GM12878 (cell line): Measurements from ENCODE around the gene ACTR10. TPM values are rescaled to one million over a fixed set of nuclear protein-coding genes. Genes with fewer than 3 reads are reported as not detected.

ENCODE experiments used
- ATAC-seq: fragments of 200-7000 bp; cut with Tn5 transposase; 3 replicates; pipeline ENCODE4 v1.9.1; 2020; ENCODE audit warnings: mild to moderate bottlenecking, moderate library complexity
- BruUV-seq: library from RNA; stranded (reverse); fragments of 400-500 nt; replicated peaks from 2 replicates; lab custom pipeline; 2021; lab: Mats Ljungman, UMichigan
- CTCF ChIA-PET: fragments of 300-600 bp; sonication (Branson Sonifier 250); formaldehyde crosslinking; extraction: SDS; loops from one replicate; lab custom pipeline; 2021; ENCODE audit warnings: inconsistent platforms; lab: Yijun Ruan, JAX
- POLR2A ChIA-PET: fragments of 350-600 bp; formaldehyde crosslinking; extraction: SDS; loops from one replicate; lab custom pipeline; 2021; ENCODE audit warnings: inconsistent platforms; lab: Charles Lee
- RAD21 ChIA-PET: fragments of 300-600 bp; sonication (Branson Sonifier 250); formaldehyde crosslinking; loops from one replicate; lab custom pipeline; 2023; ENCODE audit warnings: antibody characterized with exemption; ENCODE audit not compliant: unreplicated experiment; lab: Charles Lee
- SMC1A ChIA-PET: fragments of 300-600 bp; sonication (Branson Sonifier 250); formaldehyde crosslinking; loops from one replicate; lab custom pipeline; 2023; ENCODE audit not compliant: unreplicated experiment, uncharacterized antibody; lab: Charles Lee
- DNase-seq: peaks from one replicate; pipeline ENCODE4 v3.0.0-alpha.2; 2011; ENCODE audit warnings: low read depth, low spot score
- FAIRE-seq: peaks from 3 replicates; lab custom pipeline; 2011; peaks lifted over from hg19 to GRCh38; lab: Jason Lieb, UNC
- H2AFZ ChIP-seq: 2 replicates; pipeline ENCODE4 v1.6.0; 2011; ENCODE audit warnings: low read depth, low read length, control low read depth; ENCODE audit not compliant: control insufficient read depth
- H3K27ac ChIP-seq: 2 replicates; pipeline ENCODE4 v1.5.1; 2011; ENCODE audit warnings: control low read depth; ENCODE audit not compliant: control insufficient read depth, insufficient read depth
- H3K27me3 ChIP-seq, 2 experiments: replicated peaks in 1 of 2; 2 replicates each; pipeline versions ENCODE4 v1.6.0 to v1.6.1; 2011; ENCODE audit warnings: low read length in 1 of 2; ENCODE audit not compliant: control insufficient read depth in 2 of 2, insufficient read depth in 2 of 2
- H3K36me3 ChIP-seq, 2 experiments: 2 replicates each; pipeline ENCODE4 v1.5.1; 2011; ENCODE audit warnings: low read length in 1 of 2; ENCODE audit not compliant: control insufficient read depth in 2 of 2, insufficient read depth in 2 of 2
- H3K4me1 ChIP-seq: 2 replicates; pipeline ENCODE4 v1.6.1; 2011; ENCODE audit warnings: mild to moderate bottlenecking, low read length, moderate library complexity, mixed read lengths; ENCODE audit not compliant: control insufficient read depth, insufficient read depth
- H3K4me2 ChIP-seq: 2 replicates; pipeline ENCODE4 v1.6.0; 2011; ENCODE audit warnings: control low read depth; ENCODE audit not compliant: control insufficient read depth, insufficient read depth
- H3K4me3 ChIP-seq: fragments of 200-600 bp; sonication (generic); 2 replicates; pipeline ENCODE4 v1.5.1; 2016
- H3K79me2 ChIP-seq: 2 replicates; pipeline ENCODE4 v1.6.0; 2011; ENCODE audit warnings: low read length; ENCODE audit not compliant: control insufficient read depth, insufficient read depth
- H3K9ac ChIP-seq: 2 replicates; pipeline ENCODE4 v1.8.0; 2011; ENCODE audit warnings: low read length, control low read depth, mixed read lengths; ENCODE audit not compliant: control insufficient read depth, insufficient read depth
- H3K9me3 ChIP-seq: replicated peaks from 3 replicates; pipeline ENCODE4 v1.5.1; 2011; ENCODE audit warnings: mild to moderate bottlenecking, low read length; ENCODE audit not compliant: control insufficient read depth, insufficient read depth
- H4K20me1 ChIP-seq: 2 replicates; pipeline ENCODE4 v1.6.0; 2011; ENCODE audit not compliant: control insufficient read depth, insufficient read depth
- HDAC2 ChIP-seq: fragments of 200-600 bp; sonication (generic); IDR thresholded peaks from 2 replicates; pipeline ENCODE4 v1.6.1; 2017
- IRF4 ChIP-seq: IDR thresholded peaks from 2 replicates; pipeline ENCODE4 v1.6.1; 2011; ENCODE audit warnings: low read depth, low read length
- MEF2A ChIP-seq: IDR thresholded peaks from 2 replicates; pipeline ENCODE4 v1.6.1; 2011; ENCODE audit warnings: low read depth, mild to moderate bottlenecking, low read length, moderate library complexity; ENCODE audit not compliant: insufficient read depth
- MYC ChIP-seq: IDR thresholded peaks from 2 replicates; pipeline ENCODE4 v1.6.1; 2011; ENCODE audit warnings: mild to moderate bottlenecking, low read length, moderate library complexity, inconsistent platforms; ENCODE audit not compliant: insufficient read depth, insufficient replicate concordance, insufficient read length, severe bottlenecking
- NBN ChIP-seq: fragments of 450-650 bp; IDR thresholded peaks from 2 replicates; pipeline ENCODE4 v1.6.1; 2016
- NR2C2 ChIP-seq: IDR thresholded peaks from 2 replicates; pipeline ENCODE4 v1.6.1; 2011; ENCODE audit warnings: borderline replicate concordance, low read depth; ENCODE audit not compliant: control insufficient read depth, insufficient read length
- NRF1 ChIP-seq: conservative IDR thresholded peaks from 2 replicates; pipeline ENCODE4 v1.6.1; 2011; ENCODE audit warnings: mild to moderate bottlenecking, low read depth, low read length, improper control_type of control experiment
- RBBP5 ChIP-seq: fragments of 200-600 bp; sonication (generic); conservative IDR thresholded peaks from 2 replicates; pipeline ENCODE4 v1.6.1; 2016
- SPI1 ChIP-seq: IDR thresholded peaks from 2 replicates; pipeline ENCODE4 v1.6.1; 2011; ENCODE audit warnings: low read depth, mild to moderate bottlenecking, low read length, moderate library complexity, borderline replicate concordance; ENCODE audit not compliant: insufficient read depth
- SREBF1 ChIP-seq: IDR thresholded peaks from 2 replicates; pipeline ENCODE4 v1.6.1; 2012; ENCODE audit warnings: mild to moderate bottlenecking, low read length
- SRF ChIP-seq, 2 experiments: IDR thresholded peaks; 2 replicates each; pipeline ENCODE4 v1.6.1; 2011; ENCODE audit warnings: low read depth in 2 of 2, low read length in 2 of 2, mild to moderate bottlenecking in 1 of 2, moderate library complexity in 1 of 2
- in situ Hi-C: fragments of 300-500 bp; cut with MboI; formaldehyde crosslinking; loops from 9 replicates; pipeline ENCODE4 v1.14.3; 2018; ENCODE audit warnings: mixed read lengths
- intact Hi-C: fragments of 100-400 bp; cut with micrococcal nuclease; formaldehyde crosslinking; loops from one replicate; pipeline ENCODE4 v1.14.2; 2022; ENCODE audit not compliant: unreplicated experiment
- polyA plus RNA-seq, 11 experiments: library from polyadenylated mRNA; depleted of rRNA in 4 of 11; unstranded in 6 of 11; stranded (reverse) in 5 of 11; fragments of >200 nt; fragmentation: Nextera tagmentation in 4 of 11; fragmentation: Illumina TruSeq in 1 of 11; extraction: Ambion mirVana in 4 of 11; extraction: Trizol in 1 of 11; gene quantifications; 1 replicate in 1 of 11; 2 replicates in 10 of 11; pipeline versions ENCODE4 v1.2.1 to v1.2.3, GENCODE V29; 2011 to 2016; ENCODE audit warnings: inconsistent platforms in 2 of 11, missing spikeins in 2 of 11, low read depth in 1 of 11
- total RNA-seq, 4 experiments: library from RNA; depleted of rRNA in 3 of 4; stranded (reverse); fragments of >200 nt in 3 of 4; fragmentation: Illumina TruSeq in 1 of 4; extraction: Trizol in 1 of 4; gene quantifications; 2 replicates each; pipeline versions ENCODE4 v1.2.1 to v1.2.3, GENCODE V29; 2013 to 2021
- TF ChIP-seq, protein P1 (sequence below): fragments of 450-650 bp; IDR thresholded peaks from 2 replicates; pipeline ENCODE4 v1.6.1; 2017; ENCODE audit warnings: antibody characterized with exemption, mild to moderate bottlenecking, moderate library complexity
- TF ChIP-seq, protein P2 (sequence below): IDR thresholded peaks from 2 replicates; pipeline ENCODE4 v1.6.1; 2012; ENCODE audit warnings: improper control_type of control experiment, low read depth, low read length; ENCODE audit not compliant: insufficient replicate concordance
- TF ChIP-seq, protein P3 (sequence below): fragments of 450-650 bp; IDR thresholded peaks from 2 replicates; pipeline ENCODE4 v1.6.1; 2017; ENCODE audit warnings: low read depth, mild to moderate bottlenecking, moderate library complexity
- TF ChIP-seq, protein P4 (sequence below): IDR thresholded peaks from 2 replicates; pipeline ENCODE4 v1.6.1; 2012; ENCODE audit warnings: low read depth, low read length, improper control_type of control experiment

ACTR10 gene
- total and polyA plus RNA-seq, 10 of the 15 experiments (the other 5 are each of a cell fraction or from before 2014, with no cell fraction given), result 26.0 to 74.3 (median 38.9) TPM

DNA sequence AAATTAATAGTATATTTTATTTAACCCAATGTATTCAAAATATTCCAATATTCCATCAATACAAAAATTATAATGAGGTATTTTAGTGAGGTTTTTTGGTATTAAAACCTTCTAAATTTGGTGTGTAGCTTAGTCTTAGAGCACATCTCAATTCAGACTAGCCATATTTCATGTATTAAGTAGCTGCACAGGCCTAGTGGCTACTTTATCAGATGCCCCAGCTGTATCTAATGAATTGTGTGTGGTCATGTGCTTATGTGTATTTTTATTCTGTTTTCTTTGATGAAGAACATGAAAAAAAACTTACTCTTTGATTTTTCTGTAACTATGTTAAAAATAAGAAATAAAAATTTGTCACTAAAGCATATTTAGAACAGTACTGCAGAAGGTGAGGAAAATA lies 13.2 kb downstream of the ACTR10 start:
- POLR2A ChIA-PET, result interaction anchor here (1.1 kb wide), 1 partner anchor 11 kb away, joined by 3 read pairs; no protein-coding TSS in a partner anchor
- H3K36me3 ChIP-seq, result peaks cover 0 to 2% of the 10 kb centered on the region in 2 experiments; a peak in 1 of 4 replicates
- CTCF ChIA-PET, result no interaction called here
- TF ChIP-seq NR2C2 (no peak), NBN (no peak), SRF (IDR thresholded peaks at IDR 0.05; ENCODE audit: low read depth in 2 of 2, low read length in 2 of 2) (no peak), MEF2A (no peak), IRF4 (no peak), NRF1 (no peak), RBBP5 (no peak), SREBF1 (no peak), MYC (no peak), SPI1 (no peak), HDAC2 (no peak)
- TF ChIP-seq, protein P1, sequence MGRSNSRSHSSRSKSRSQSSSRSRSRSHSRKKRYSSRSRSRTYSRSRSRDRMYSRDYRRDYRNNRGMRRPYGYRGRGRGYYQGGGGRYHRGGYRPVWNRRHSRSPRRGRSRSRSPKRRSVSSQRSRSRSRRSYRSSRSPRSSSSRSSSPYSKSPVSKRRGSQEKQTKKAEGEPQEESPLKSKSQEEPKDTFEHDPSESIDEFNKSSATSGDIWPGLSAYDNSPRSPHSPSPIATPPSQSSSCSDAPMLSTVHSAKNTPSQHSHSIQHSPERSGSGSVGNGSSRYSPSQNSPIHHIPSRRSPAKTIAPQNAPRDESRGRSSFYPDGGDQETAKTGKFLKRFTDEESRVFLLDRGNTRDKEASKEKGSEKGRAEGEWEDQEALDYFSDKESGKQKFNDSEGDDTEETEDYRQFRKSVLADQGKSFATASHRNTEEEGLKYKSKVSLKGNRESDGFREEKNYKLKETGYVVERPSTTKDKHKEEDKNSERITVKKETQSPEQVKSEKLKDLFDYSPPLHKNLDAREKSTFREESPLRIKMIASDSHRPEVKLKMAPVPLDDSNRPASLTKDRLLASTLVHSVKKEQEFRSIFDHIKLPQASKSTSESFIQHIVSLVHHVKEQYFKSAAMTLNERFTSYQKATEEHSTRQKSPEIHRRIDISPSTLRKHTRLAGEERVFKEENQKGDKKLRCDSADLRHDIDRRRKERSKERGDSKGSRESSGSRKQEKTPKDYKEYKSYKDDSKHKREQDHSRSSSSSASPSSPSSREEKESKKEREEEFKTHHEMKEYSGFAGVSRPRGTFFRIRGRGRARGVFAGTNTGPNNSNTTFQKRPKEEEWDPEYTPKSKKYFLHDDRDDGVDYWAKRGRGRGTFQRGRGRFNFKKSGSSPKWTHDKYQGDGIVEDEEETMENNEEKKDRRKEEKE, result no peak
- TF ChIP-seq, protein P2, sequence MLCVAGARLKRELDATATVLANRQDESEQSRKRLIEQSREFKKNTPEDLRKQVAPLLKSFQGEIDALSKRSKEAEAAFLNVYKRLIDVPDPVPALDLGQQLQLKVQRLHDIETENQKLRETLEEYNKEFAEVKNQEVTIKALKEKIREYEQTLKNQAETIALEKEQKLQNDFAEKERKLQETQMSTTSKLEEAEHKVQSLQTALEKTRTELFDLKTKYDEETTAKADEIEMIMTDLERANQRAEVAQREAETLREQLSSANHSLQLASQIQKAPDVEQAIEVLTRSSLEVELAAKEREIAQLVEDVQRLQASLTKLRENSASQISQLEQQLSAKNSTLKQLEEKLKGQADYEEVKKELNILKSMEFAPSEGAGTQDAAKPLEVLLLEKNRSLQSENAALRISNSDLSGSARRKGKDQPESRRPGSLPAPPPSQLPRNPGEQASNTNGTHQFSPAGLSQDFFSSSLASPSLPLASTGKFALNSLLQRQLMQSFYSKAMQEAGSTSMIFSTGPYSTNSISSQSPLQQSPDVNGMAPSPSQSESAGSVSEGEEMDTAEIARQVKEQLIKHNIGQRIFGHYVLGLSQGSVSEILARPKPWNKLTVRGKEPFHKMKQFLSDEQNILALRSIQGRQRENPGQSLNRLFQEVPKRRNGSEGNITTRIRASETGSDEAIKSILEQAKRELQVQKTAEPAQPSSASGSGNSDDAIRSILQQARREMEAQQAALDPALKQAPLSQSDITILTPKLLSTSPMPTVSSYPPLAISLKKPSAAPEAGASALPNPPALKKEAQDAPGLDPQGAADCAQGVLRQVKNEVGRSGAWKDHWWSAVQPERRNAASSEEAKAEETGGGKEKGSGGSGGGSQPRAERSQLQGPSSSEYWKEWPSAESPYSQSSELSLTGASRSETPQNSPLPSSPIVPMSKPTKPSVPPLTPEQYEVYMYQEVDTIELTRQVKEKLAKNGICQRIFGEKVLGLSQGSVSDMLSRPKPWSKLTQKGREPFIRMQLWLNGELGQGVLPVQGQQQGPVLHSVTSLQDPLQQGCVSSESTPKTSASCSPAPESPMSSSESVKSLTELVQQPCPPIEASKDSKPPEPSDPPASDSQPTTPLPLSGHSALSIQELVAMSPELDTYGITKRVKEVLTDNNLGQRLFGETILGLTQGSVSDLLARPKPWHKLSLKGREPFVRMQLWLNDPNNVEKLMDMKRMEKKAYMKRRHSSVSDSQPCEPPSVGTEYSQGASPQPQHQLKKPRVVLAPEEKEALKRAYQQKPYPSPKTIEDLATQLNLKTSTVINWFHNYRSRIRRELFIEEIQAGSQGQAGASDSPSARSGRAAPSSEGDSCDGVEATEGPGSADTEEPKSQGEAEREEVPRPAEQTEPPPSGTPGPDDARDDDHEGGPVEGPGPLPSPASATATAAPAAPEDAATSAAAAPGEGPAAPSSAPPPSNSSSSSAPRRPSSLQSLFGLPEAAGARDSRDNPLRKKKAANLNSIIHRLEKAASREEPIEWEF, result no peak
- TF ChIP-seq, protein P3, sequence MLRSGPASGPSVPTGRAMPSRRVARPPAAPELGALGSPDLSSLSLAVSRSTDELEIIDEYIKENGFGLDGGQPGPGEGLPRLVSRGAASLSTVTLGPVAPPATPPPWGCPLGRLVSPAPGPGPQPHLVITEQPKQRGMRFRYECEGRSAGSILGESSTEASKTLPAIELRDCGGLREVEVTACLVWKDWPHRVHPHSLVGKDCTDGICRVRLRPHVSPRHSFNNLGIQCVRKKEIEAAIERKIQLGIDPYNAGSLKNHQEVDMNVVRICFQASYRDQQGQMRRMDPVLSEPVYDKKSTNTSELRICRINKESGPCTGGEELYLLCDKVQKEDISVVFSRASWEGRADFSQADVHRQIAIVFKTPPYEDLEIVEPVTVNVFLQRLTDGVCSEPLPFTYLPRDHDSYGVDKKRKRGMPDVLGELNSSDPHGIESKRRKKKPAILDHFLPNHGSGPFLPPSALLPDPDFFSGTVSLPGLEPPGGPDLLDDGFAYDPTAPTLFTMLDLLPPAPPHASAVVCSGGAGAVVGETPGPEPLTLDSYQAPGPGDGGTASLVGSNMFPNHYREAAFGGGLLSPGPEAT, result no peak
- TF ChIP-seq, protein P4, sequence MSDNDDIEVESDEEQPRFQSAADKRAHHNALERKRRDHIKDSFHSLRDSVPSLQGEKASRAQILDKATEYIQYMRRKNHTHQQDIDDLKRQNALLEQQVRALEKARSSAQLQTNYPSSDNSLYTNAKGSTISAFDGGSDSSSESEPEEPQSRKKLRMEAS, result no peak

More for the DNA sequence above, 13.2 kb downstream of the ACTR10 start:
- H3K4me2 ChIP-seq, result no peak overlapping the region
- RAD21 ChIA-PET, result no interaction called here
- H3K4me1 ChIP-seq, result no peaks in the 10 kb centered on the region
- H2AFZ ChIP-seq, result no peak overlapping the region
- no peaks in the 10 kb centered on the region for H3K79me2 ChIP-seq
- SMC1A ChIA-PET, result interaction anchor here (1.5 kb wide), 1 partner anchor 13 kb away, joined by 3 read pairs; the partner anchor contains the start of gene ACTR10
- no peak for ATAC-seq
- in situ Hi-C loops, result no loop called here
- no peak overlapping the region for H3K4me3 ChIP-seq
- no peaks in the 10 kb centered on the region for H4K20me1 ChIP-seq
- H3K27me3 ChIP-seq, result no peaks in the 10 kb centered on the region
- H3K9ac ChIP-seq, result no peak overlapping the region
- no peak for DNase-seq
- H3K9me3 ChIP-seq, result no peaks in the 10 kb centered on the region
- no peak overlapping the region for H3K27ac ChIP-seq
- intact Hi-C loops, result no loop called here
- BruUV-seq, result no TSS peak
- no peak for FAIRE-seq
